HK-2 (cell line): ENCODE measurements around the gene BCKDHA.

Source experiments
- DNase-seq: peaks from one replicate; pipeline ENCODE4 v3.0.0-alpha.2; 2018; ENCODE audit not compliant: unreplicated experiment

Gene BCKDHA

GRCh38 chr19:41397086-41398049 is at the start of gene BCKDHA, which contains the start of gene EXOSC5:
Gene BCKDHA (plus strand): TSS chr19:41397818. CDS start chr19:41397828, 10 bp downstream.
Gene EXOSC5 (minus strand): TSS chr19:41397359. CDS start chr19:41397328, 31 bp downstream.
- DNase-seq, result peak; percentile 98

- DNase-seq, result no peak
Observed at GRCh38 chr19:41350735-41351338, 46.8 kb upstream of the BCKDHA start.

GRCh38 chr19:41351339-41352245 is 46.0 kb upstream of the BCKDHA start:
- peak; percentile 72 for DNase-seq

- DNase-seq, result no peak
Observed at GRCh38 chr19:41352279-41352608, 45.4 kb upstream of the BCKDHA start.

- peak; percentile 83 for DNase-seq
Observed at GRCh38 chr19:41352609-41353465, 44.8 kb upstream of the BCKDHA start.

- peak; percentile 90 for DNase-seq
Observed at GRCh38 chr19:41353466-41354342, 43.9 kb upstream of the BCKDHA start, which contains the start of gene TGFB1. Gene TGFB1 (minus strand): TSS chr19:41353922. CDS start chr19:41353044, 878 bp downstream.

GRCh38 chr19:41354343-41354953 is 43.2 kb upstream of the BCKDHA start:
- DNase-seq, result no peak

GRCh38 chr19:41355035-41355434 is 42.6 kb upstream of the BCKDHA start:
- DNase-seq, result no peak

- no peak for DNase-seq
Observed at GRCh38 chr19:41355802-41356201, 41.8 kb upstream of the BCKDHA start.

- DNase-seq, result no peak
Observed at GRCh38 chr19:41356984-41357739, 40.5 kb upstream of the BCKDHA start.

GRCh38 chr19:41357746-41358145 is 39.9 kb upstream of the BCKDHA start:
- DNase-seq, result no peak

GRCh38 chr19:41359741-41360140 is 37.9 kb upstream of the BCKDHA start:
- no peak for DNase-seq

GRCh38 chr19:41362143-41362847 is 35.3 kb upstream of the BCKDHA start:
- DNase-seq, result no peak

- no peak for DNase-seq
Observed at GRCh38 chr19:41363371-41363752, 34.3 kb upstream of the BCKDHA start.

- DNase-seq, result peak; percentile 97
Observed at GRCh38 chr19:41363753-41364523, 33.7 kb upstream of the BCKDHA start, which contains the start of gene B9D2. Gene B9D2 (minus strand): TSS chr19:41364149. CDS start chr19:41363519, 630 bp downstream.

GRCh38 chr19:41364524-41365391 is 32.9 kb upstream of the BCKDHA start:
- no peak for DNase-seq
